Progenitor cell of endocrine pancreas (in vitro differentiated cells): Measurements from ENCODE around the gene PEAR1. TPM values are rescaled to one million over a fixed set of nuclear protein-coding genes. Genes with fewer than 3 reads are reported as not detected.
"Not testable (repeated sequence)": the region's sequence is repeated elsewhere in the genome, so short reads cannot be mapped to it uniquely, and the experiment has no call there.

Experiments
- DNase-seq: peaks from one replicate; pipeline ENCODE4 v3.0.0; 2021; ENCODE audit warnings: low spot score; ENCODE audit not compliant: unreplicated experiment
- H3K27ac Mint-ChIP-seq: 2 replicates; pipeline ENCODE4 v1.8.0; 2021; ENCODE audit warnings: mild to moderate bottlenecking, moderate library complexity, mixed read lengths
- H3K27me3 Mint-ChIP-seq: 2 replicates; pipeline ENCODE4 v1.8.0; 2021; ENCODE audit warnings: mixed read lengths
- H3K36me3 Mint-ChIP-seq: 2 replicates; pipeline ENCODE4 v1.8.0; 2022; ENCODE audit warnings: mixed read lengths; ENCODE audit not compliant: insufficient read depth
- H3K4me1 Mint-ChIP-seq: 2 replicates; pipeline ENCODE4 v1.8.0; 2021; ENCODE audit warnings: low read depth, mixed read lengths
- H3K4me3 Mint-ChIP-seq: 2 replicates; pipeline ENCODE4 v1.8.0; 2021; ENCODE audit warnings: low read depth, mild to moderate bottlenecking, moderate library complexity, mixed read lengths
- H3K9me3 Mint-ChIP-seq: 2 replicates; pipeline ENCODE4 v1.8.0; 2021; ENCODE audit warnings: low read depth, mixed read lengths
- CTCF ChIP-seq: fragments of 200-600 bp; sonication (generic); IDR thresholded peaks from one replicate; pipeline ENCODE4 v1.5.0; 2021; ENCODE audit warnings: antibody characterized with exemption, mild to moderate bottlenecking; ENCODE audit not compliant: unreplicated experiment
- total RNA-seq: library from RNA; stranded (reverse); gene quantifications from 2 replicates; pipeline ENCODE4 v1.2.1, GENCODE V29; 2021

PEAR1 gene
- total RNA-seq, 1 donor from 2014 or later = not detected

- Mint-ChIP-seq H3K9me3 (no peaks in the 10 kb centered on the region), H3K36me3 (no peaks in the 10 kb centered on the region), H3K27ac (no peak overlapping the region), H3K27me3 (peaks cover 98% of the 10 kb centered on the region), H3K4me1 (peaks cover 8% of the 10 kb centered on the region), H3K4me3 (no peak overlapping the region)
- TF ChIP-seq CTCF = no peak
- no peak for DNase-seq
These were observed 31.9 kb downstream of the PEAR1 start for GRCh38 chr1:156925154-156926010.

GRCh38 chr1:156926175-156926574 lies 32.7 kb downstream of the PEAR1 start:
- H3K36me3 Mint-ChIP-seq = no peaks in the 10 kb centered on the region
- DNase-seq = no peak
- H3K9me3 Mint-ChIP-seq = no peaks in the 10 kb centered on the region
- no peak overlapping the region for H3K4me3 Mint-ChIP-seq
- H3K4me1 Mint-ChIP-seq = peaks cover 8% of the 10 kb centered on the region
- TF ChIP-seq CTCF = no peak
- no peak overlapping the region for H3K27ac Mint-ChIP-seq
- H3K27me3 Mint-ChIP-seq = peaks cover 97% of the 10 kb centered on the region

GRCh38 chr1:156926695-156927094 lies 33.2 kb downstream of the PEAR1 start:
- H3K27me3 Mint-ChIP-seq = peaks cover 97% of the 10 kb centered on the region
- H3K4me3 Mint-ChIP-seq, DNase-seq, H3K36me3 Mint-ChIP-seq, H3K9me3 Mint-ChIP-seq, H3K4me1 Mint-ChIP-seq, H3K27ac Mint-ChIP-seq: not testable (repeated sequence)

GRCh38 chr1:156927215-156928042 lies 33.9 kb downstream of the PEAR1 start:
- TF ChIP-seq CTCF = peak; percentile 68
- H3K27ac Mint-ChIP-seq = no peak overlapping the region
- no peaks in the 10 kb centered on the region for H3K9me3 Mint-ChIP-seq
- peaks cover 8% of the 10 kb centered on the region for H3K4me1 Mint-ChIP-seq
- DNase-seq = peak; percentile 71
- peaks cover 89% of the 10 kb centered on the region for H3K27me3 Mint-ChIP-seq
- H3K36me3 Mint-ChIP-seq = no peaks in the 10 kb centered on the region
- H3K4me3 Mint-ChIP-seq = peak overlapping the region; percentile 44

GRCh38 chr1:156928043-156928602 lies 34.6 kb downstream of the PEAR1 start:
- Mint-ChIP-seq H3K27me3 (peaks cover 82% of the 10 kb centered on the region), H3K36me3 (peaks cover 1% of the 10 kb centered on the region), H3K4me3 (peak overlapping the region; percentile 44), H3K4me1 (peaks cover 8% of the 10 kb centered on the region), H3K27ac (no peak overlapping the region), H3K9me3 (no peaks in the 10 kb centered on the region)
- no peak for TF ChIP-seq CTCF
- no peak for DNase-seq
